Measurements from ENCODE around the gene LAPTM4A.
A peak's percentile ranks its signal among the peaks of the same experiment; 100 is the strongest.

LAPTM4A gene

GRCh38 chr2:20016346-20016745, 35.1 kb downstream of the LAPTM4A start:
- DNase-seq = no peak

GRCh38 chr2:20015482-20016083, 35.8 kb downstream of the LAPTM4A start:
- DNase-seq = peak in 1 of 2 donors; percentile 39

GRCh38 chr2:20013126-20013849, 38.1 kb downstream of the LAPTM4A start:
- DNase-seq = no peak

- no peak for DNase-seq
Observed at GRCh38 chr2:20012282-20013125, 38.9 kb downstream of the LAPTM4A start, which contains the start of gene MATN3. MATN3 (minus strand) TSS chr2:20012668; CDS start chr2:20012631, 37 bp downstream.

GRCh38 chr2:20012032-20012281, 39.5 kb downstream of the LAPTM4A start:
- DNase-seq = no peak

- DNase-seq = no peak
Observed at GRCh38 chr2:20011276-20012031, 40.0 kb downstream of the LAPTM4A start.

GRCh38 chr2:20008703-20009102, 42.7 kb downstream of the LAPTM4A start:
- no peak for DNase-seq

- DNase-seq = no peak
Observed at GRCh38 chr2:20005891-20006470, 45.4 kb downstream of the LAPTM4A start.

- no peak for DNase-seq
Observed at GRCh38 chr2:20005067-20005627, 46.3 kb downstream of the LAPTM4A start.

- DNase-seq = no peak
Observed at GRCh38 chr2:20001361-20001863, 50.0 kb downstream of the LAPTM4A start.

GRCh38 chr2:19993731-19994130, 57.7 kb downstream of the LAPTM4A start:
- DNase-seq = no peak

- no peak for DNase-seq
Observed at GRCh38 chr2:19991895-19992294, 59.5 kb downstream of the LAPTM4A start.

GRCh38 chr2:19990416-19990728, 61.1 kb downstream of the LAPTM4A start:
- DNase-seq = peak in 1 of 2 donors; percentile 13

GRCh38 chr2:19989667-19990415, 61.6 kb downstream of the LAPTM4A start, which contains the start of gene WDR35:
WDR35 (minus strand) TSS chr2:19990105; CDS start chr2:19990015, 90 bp downstream.
- peak; percentile 71 to 82 for DNase-seq

- DNase-seq = no peak
Observed at GRCh38 chr2:19989342-19989666, 62.1 kb downstream of the LAPTM4A start.

- DNase-seq = no peak
Observed at GRCh38 chr2:19988600-19988999, 62.8 kb downstream of the LAPTM4A start.

GRCh38 chr2:19987936-19988335, 63.5 kb downstream of the LAPTM4A start:
- no peak for DNase-seq
